ENCODE data around the gene CREBZF. TPM values are rescaled to one million over a fixed set of nuclear protein-coding genes. Genes with fewer than 3 reads are reported as not detected.
A peak's percentile ranks its signal among the peaks of the same experiment; 100 is the strongest.
"Not testable (repeated sequence)": the region's sequence is repeated elsewhere in the genome, so short reads cannot be mapped to it uniquely, and the experiment has no call there.

Gene CREBZF
- polyA plus RNA-seq, 3 donors from 2014 or later, result 8.5 to 22.5 (median 11.4) TPM

DNA sequence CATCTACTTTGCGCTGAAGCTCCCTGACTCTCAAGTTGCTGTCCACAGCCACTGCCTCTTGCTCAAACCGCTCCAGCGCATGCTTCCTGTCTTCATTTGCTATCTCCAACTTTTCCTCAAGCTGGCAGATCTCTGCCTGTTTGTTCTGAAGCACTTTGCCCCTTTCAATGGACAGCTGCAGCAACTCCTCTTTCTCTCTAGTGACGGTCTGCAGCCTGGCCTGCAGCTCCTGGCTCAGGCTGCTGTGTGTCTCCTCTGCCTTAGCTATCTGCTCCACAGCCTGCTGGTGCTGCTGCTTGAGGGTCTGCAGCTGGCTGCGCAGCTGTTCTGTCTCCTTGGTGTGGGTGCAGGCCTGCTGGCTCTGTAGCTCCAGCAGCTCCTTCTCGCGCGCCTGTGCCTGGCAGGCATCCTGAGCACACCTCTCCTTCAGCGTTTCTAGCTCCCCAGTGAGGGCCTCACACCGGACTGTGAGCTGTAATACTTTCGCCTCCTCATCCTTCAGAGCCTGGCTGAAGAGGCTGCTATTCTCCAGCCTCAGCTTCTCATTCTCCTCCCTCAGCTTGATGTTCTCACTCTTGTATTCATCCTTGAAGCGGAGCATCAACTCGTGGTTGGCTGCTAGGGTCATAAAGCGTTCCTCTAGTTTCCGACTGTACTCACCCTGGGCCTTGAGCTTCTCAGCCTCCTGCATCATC is 20.3 kb upstream of the CREBZF start:
- Mint-ChIP-seq H3K27me3 (ENCODE audit: low read depth in 3 of 3) (peaks cover 7 to 19% (median 8%) of the 10 kb centered on the region in 3 donors), H3K4me1 (peaks cover 16 to 33% of the 10 kb centered on the region in 2 donors), H3K4me3 (no peak overlapping the region), H3K36me3 (peaks cover 1 to 14% (median 12%) of the 10 kb centered on the region in 3 donors), H3K9me3 (no peaks in the 10 kb centered on the region), H3K27ac (peak overlapping the region in 2 of 6 donors; percentile 48 to 69)
- DNase-seq, result no peak

DNA sequence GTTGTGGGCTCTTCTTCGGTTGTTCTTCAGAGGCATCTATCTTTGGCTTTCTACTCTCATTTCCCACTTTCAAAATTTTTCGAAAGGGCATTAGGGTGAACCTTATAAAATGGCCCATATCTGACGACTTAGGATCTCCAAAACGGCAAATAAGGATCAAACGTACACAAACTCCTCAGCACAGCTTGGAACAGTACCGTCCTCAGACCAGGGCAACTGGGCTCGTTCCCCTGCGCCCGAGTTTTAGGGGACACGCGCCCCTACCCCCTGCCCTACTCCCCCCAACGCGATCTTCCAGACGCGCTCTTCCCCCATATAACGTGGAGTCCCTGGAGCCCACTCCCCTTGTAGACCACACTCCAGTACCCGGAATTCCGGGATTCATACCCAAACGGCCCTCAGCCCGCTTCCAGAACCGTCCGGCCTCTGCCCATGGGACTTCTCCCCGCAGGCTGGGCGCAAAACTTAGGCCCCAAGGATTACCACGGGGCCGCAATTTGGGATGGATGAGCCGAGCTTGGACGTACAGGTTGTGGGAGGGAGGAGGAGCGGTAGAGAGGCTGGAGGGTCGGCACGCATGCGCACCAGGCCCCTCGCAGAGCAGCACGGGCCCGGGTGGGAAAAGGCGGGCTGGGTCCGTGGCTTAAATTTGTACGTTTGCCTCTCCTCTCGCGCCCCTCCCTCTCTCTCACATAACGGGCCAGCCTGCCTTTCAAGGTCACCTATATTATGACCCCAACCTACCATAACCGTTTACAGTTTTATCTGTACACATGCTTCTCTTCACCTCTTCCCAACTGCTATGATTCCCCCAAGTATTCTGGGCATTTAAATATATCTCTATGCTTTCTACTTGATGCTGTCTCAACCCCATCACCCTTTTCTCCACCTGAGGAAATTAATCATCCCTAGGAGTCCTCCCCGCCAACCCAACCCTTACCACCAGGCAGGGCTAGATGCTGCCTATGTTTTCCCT is 17.7 kb upstream of the CREBZF start:
- H3K27ac Mint-ChIP-seq, result peak overlapping the region; percentile 57 to 91 (median 74)
- H3K4me3 Mint-ChIP-seq, result peak overlapping the region; percentile 86 to 91 (median 87)
- H3K4me1 Mint-ChIP-seq, result peaks cover 17 to 34% of the 10 kb centered on the region in 2 donors
- DNase-seq, result peak; percentile 59 to 71 (median 67)
- peaks cover 5 to 19% (median 9%) of the 10 kb centered on the region in 3 donors for H3K27me3 Mint-ChIP-seq (ENCODE audit: low read depth in 3 of 3)
- H3K9me3 Mint-ChIP-seq, result no peaks in the 10 kb centered on the region
- peaks cover 0 to 5% (median 4%) of the 10 kb centered on the region in 3 donors for H3K36me3 Mint-ChIP-seq

DNA sequence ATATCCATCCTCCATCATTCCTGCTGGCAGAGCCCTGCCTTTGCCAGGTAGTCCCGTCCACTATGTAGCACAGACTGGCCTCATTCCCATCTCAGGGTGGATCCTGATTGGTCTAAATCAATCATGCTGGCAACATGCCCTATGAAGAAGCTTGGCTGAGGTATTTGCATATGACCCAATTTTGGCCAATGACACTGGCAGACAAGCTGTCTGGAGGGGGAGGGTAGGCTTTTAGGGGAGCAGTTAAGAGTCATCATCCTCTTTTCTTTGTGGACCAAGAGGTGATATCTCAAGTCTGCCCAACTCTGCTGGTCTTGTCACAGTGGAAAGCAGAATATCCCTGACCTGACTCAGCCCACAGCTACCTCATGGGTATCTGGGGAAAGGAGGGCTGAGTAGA is 16.0 kb upstream of the CREBZF start:
- Mint-ChIP-seq H3K4me3 (no peak overlapping the region), H3K9me3 (no peaks in the 10 kb centered on the region), H3K27ac (peak overlapping the region in 1 of 6 donors; percentile 19), H3K36me3 (peaks cover 0 to 4% (median 3%) of the 10 kb centered on the region in 3 donors), H3K4me1 (peaks cover 17 to 34% of the 10 kb centered on the region in 2 donors), H3K27me3 (ENCODE audit: low read depth in 3 of 3) (peaks cover 3 to 14% (median 7%) of the 10 kb centered on the region in 3 donors)
- peak; percentile 23 to 46 (median 30) for DNase-seq

DNA sequence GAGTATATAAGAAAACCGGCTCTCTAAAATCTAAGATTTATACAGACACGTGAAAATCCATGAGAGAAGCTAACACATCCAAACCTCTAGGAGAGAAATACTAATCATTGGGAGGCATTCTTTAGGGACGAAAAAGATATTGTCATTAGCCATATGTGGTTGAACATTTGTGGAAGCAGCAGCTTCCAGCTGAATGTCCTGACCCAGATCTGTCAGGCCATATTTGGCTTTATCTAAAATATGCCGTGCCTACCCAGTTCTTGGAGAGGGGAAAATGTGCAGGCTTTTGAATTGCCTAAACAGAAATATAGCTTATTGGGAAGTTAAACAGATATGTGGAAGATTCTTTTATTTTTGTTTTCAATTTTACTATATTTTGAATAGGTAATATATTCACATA is 14.6 kb upstream of the CREBZF start:
- H3K4me1 Mint-ChIP-seq, result peaks cover 17 to 34% of the 10 kb centered on the region in 2 donors
- no peak overlapping the region for H3K4me3 Mint-ChIP-seq
- H3K9me3 Mint-ChIP-seq, result no peaks in the 10 kb centered on the region

DNA sequence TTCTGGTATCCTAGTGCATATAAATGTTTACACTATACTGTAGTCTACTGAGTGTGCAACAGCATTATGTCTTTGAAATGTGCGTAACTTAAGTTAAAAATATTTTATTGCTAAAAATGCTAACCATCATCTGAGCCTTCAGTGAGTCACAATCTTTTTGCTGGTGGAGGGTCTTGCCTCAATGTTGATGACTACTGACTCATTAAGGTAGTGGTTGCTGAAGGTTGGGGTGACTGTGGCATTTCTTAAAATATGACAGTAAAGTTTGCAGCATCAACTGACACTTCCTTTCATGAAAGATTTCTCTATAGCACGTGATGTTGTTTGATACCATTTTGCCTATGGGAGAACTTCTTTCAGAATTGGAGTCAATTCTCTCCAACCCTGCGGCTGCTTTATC is 8.5 kb upstream of the CREBZF start:
- no peak for DNase-seq
- H3K36me3 Mint-ChIP-seq, result no peaks in the 10 kb centered on the region
- no peaks in the 10 kb centered on the region for H3K9me3 Mint-ChIP-seq
- no peak overlapping the region for H3K4me3 Mint-ChIP-seq
- H3K27me3 Mint-ChIP-seq (ENCODE audit: low read depth in 3 of 3), result peaks cover 0 to 2% (median 2%) of the 10 kb centered on the region in 3 donors
- no peaks in the 10 kb centered on the region for H3K4me1 Mint-ChIP-seq
- no peak overlapping the region for H3K27ac Mint-ChIP-seq

More for the DNA sequence above, 14.6 kb upstream of the CREBZF start:
- peaks cover 3 to 7% (median 7%) of the 10 kb centered on the region in 3 donors for H3K27me3 Mint-ChIP-seq (ENCODE audit: low read depth in 3 of 3)
- no peak overlapping the region for H3K27ac Mint-ChIP-seq
- DNase-seq, result no peak
- H3K36me3 Mint-ChIP-seq, result no peaks in the 10 kb centered on the region

DNA sequence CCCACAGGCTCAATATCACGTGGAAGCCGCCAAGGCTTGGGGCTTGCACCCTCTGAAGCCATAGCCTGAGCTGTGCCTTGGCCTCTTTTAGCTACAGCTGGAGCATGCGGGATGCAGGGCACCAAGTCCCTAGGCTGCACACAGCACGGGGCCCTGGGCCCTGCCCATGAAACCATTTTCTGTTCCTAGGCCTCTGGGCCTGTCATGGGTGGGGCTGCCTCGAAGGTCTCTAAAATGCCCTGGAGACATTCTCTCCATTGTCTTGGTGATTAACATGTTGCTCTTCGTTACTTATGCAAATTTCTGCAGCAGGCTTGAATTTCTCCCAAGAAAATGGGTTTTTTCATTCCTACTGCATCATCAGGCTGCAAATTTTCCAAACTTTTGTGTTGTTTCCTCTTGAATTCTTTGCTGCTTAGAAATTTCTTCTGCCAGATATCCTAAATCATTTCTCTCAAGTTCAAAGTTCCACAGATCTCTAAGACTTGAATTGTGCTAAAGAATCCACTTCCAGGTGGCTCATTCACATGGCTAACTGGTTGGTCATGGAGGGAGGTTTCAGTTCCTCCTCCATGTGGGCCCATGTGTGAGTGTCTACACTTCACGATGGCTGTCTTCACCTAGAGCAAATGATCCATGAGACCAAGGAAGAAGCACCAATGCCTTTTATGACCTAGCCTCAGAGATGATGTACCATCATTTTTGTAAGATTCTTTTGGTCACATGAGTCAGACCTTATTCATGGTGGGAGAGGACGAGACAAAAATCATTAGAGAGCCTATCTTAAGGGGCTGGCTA is 7.4 kb upstream of the CREBZF start:
- Mint-ChIP-seq H3K9me3 (no peaks in the 10 kb centered on the region), H3K4me3 (no peak overlapping the region)
- DNase-seq, result no peak

DNA sequence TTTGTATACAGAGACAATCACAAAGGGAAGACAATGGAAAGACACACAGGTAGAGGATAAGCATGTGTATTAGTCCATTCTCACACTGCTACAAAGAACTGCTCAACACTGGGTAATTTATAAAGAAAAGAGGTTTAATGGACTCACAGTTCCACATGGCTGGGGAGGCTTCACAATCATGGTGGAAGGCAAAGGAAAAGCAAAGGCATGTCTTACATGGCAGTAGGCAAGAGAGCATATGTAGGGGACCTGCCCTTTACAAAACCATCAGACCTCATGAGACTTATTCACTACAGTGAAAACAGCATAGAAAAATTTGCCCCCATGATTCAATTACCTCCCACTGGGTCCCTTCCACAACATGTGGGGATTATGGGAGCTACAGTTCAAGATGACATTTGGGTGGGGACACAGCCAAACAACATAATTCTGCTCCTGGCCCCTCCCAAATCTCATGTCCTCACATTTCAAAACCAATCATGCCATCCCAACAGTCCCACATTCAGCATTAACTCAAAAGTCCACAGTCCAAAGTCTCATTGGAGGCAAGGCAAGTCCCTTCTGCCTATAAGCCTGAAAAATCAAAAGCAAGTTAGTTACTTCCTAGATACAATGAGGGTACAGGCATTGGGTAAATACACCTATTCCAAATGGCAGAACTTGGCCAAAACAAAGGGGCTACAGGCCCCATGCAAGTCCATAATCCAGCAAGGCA is 6.2 kb upstream of the CREBZF start:
- not testable (repeated sequence) for H3K4me1 Mint-ChIP-seq; DNase-seq; H3K27me3 Mint-ChIP-seq (ENCODE audit: low read depth in 3 of 3); H3K9me3 Mint-ChIP-seq; H3K27ac Mint-ChIP-seq; H3K4me3 Mint-ChIP-seq; H3K36me3 Mint-ChIP-seq

More for the DNA sequence above, 7.4 kb upstream of the CREBZF start:
- peaks cover 0 to 2% (median 0%) of the 10 kb centered on the region in 3 donors for H3K27me3 Mint-ChIP-seq (ENCODE audit: low read depth in 3 of 3)
- H3K36me3 Mint-ChIP-seq, result no peaks in the 10 kb centered on the region
- no peaks in the 10 kb centered on the region for H3K4me1 Mint-ChIP-seq
- H3K27ac Mint-ChIP-seq, result no peak overlapping the region

DNA sequence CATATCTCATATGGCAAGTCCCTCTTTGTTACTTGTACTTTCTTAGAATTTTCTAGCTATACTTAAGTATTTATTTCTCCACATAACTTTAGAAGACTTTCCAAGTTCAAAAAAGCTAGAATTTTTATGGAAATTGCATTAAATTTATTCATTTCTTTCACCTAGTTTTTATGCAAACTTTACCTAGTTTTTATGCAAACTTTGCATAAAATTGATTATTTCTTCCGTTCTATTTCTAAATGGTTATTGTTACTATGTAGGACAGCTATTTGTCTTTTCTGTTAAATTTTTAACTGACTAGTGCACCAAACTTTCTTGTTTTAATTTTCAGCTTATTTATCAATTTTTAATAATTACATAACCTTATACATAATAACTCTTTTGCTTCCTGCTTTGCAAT is 3.2 kb upstream of the CREBZF start:
- no peak for DNase-seq
- peaks cover 13 to 19% (median 14%) of the 10 kb centered on the region in 3 donors for H3K27me3 Mint-ChIP-seq (ENCODE audit: low read depth in 3 of 3)
- H3K4me1 Mint-ChIP-seq, result peaks cover 21 to 26% of the 10 kb centered on the region in 2 donors
- no peaks in the 10 kb centered on the region for H3K9me3 Mint-ChIP-seq
- no peaks in the 10 kb centered on the region for H3K36me3 Mint-ChIP-seq
- H3K27ac Mint-ChIP-seq, result no peak overlapping the region
- H3K4me3 Mint-ChIP-seq, result no peak overlapping the region

DNA sequence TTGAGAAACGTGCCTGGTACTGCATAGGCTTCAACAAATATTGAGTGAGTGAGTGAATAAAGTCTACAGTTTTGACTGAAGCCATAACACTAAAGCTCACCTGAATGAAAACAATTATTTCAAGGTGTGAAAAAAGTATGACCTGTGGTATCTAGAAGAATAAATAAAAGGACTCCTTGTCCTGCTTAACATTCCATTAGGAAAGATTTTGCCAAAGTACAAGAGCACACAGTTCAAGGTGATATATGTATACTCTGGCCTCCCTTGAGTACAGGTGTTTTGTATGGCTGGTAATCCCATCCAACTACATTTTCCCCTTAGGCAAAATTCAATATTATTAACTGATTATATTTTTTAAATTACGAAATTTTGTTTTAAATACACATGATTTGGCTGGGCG is 1.8 kb upstream of the CREBZF start:
- DNase-seq, result no peak
- no peaks in the 10 kb centered on the region for H3K9me3 Mint-ChIP-seq
- H3K4me1 Mint-ChIP-seq, result peaks cover 32 to 41% of the 10 kb centered on the region in 2 donors
- peak overlapping the region in 1 of 5 donors; percentile 35 for H3K4me3 Mint-ChIP-seq
- no peaks in the 10 kb centered on the region for H3K36me3 Mint-ChIP-seq
- H3K27me3 Mint-ChIP-seq (ENCODE audit: low read depth in 3 of 3), result peaks cover 13 to 22% (median 14%) of the 10 kb centered on the region in 3 donors
- H3K27ac Mint-ChIP-seq, result peak overlapping the region in 1 of 6 donors; percentile 96

DNA sequence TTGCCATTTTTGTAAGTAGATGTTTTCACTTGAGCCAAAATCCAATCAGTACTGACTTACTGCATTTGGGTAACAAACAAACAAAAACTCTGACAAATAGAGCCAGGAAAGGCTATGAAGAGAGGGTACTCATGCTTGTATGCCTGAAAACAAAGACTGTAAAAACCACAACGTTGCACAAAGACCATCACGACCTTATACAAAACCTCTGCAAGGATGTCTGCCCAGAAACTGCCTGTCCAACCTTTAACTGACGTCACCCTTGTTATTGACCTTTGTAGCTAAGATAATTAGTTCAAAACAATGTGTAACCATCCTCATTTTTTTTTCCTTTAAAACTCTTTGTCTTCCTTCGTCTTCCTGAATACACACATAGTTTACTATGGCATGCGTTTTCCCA is 804 bp upstream of the CREBZF start:
- H3K4me1 Mint-ChIP-seq, result peaks cover 40 to 50% of the 10 kb centered on the region in 2 donors
- H3K9me3 Mint-ChIP-seq, result no peaks in the 10 kb centered on the region
- peak overlapping the region; percentile 61 to 100 (median 96) for H3K4me3 Mint-ChIP-seq
- peak in 2 of 3 donors; percentile 12 to 29 for DNase-seq
- H3K27me3 Mint-ChIP-seq (ENCODE audit: low read depth in 3 of 3), result peaks cover 13 to 22% (median 13%) of the 10 kb centered on the region in 3 donors
- peak overlapping the region; percentile 96 to 100 (median 100) for H3K27ac Mint-ChIP-seq
- peaks cover 0 to 3% (median 0%) of the 10 kb centered on the region in 3 donors for H3K36me3 Mint-ChIP-seq

DNA sequence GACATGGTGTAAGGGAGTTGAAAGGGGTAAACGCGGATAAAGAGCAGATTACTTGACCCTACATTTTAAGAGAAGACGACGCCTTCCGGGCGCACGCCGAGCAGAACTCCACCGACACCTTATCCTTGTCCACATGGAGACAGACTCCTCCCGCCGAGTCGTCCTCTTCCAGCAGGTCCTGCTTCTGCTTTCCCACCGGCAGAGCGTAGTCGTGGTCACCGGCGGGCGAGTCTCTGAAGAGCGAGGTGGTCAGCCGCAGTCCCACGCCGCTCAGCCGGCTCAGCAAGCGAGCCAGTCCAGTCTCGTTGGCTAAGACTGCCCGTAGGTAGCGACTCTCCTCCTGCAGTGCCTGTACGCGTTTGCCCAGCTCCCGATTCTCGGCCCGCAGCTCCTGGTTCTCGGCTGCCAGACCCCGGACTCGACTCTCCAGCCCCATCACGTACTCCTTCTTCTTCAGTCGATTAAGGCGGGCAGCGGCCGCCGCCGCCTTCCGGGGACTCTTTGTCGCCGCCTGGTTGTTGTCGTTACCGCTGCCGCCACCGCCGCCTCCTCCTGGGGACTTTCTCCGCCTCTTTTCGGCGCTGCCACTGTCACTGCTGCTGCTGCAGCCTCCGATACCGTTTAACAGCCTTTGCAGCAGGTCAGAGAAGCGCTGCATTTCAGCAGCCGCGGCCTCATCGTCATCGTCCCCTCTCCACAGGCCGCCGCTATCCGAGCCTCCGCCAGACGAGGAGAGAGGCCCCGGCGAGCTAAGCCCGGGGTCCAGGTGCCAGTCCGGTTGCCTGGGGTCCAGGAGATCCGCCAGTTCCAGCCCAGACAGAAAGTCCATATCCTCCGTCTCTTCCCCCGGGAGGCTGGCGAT is 945 bp downstream of the CREBZF start:
- Mint-ChIP-seq H3K9me3 (no peaks in the 10 kb centered on the region), H3K36me3 (peaks cover 0 to 17% (median 8%) of the 10 kb centered on the region in 3 donors), H3K4me3 (peak overlapping the region; percentile 96 to 100 (median 99)), H3K27ac (peak overlapping the region; percentile 96 to 100 (median 100)), H3K4me1 (peaks cover 54 to 68% of the 10 kb centered on the region in 2 donors), H3K27me3 (ENCODE audit: low read depth in 3 of 3) (peaks cover 13 to 22% (median 13%) of the 10 kb centered on the region in 3 donors)
- DNase-seq, result peak; percentile 88 to 89 (median 88)
